ENCODE data around the gene DOCK9.

DNA sequence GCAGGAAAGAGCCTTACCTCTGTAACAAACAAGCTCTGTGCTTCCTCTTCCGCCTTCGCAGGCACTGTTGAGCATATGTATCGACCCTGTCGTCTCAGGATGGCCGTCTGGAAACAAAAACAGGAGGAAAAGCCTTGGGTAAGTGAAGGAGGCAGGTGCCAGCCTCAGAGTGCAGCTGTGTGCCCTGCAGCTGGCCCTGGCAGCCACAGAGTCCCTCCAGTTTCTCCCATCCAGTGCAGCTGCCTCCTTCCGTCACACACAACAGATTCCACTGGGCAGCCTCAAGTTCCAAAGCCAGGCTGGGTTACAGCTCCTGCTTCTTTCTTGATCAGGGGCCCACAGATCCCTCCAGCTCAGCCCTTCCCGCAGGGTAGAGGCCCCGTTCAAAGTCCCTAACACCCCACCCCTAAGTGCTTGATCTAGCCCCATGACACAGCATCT is 47.7 kb downstream of the DOCK9 start:
- no peak for TF ChIP-seq CTCF (IDR thresholded peaks at IDR 0.05 in 4 of 5, conservative IDR thresholded peaks at IDR 0.05 in 1 of 5)
- TF ChIP-seq POLR2A (IDR thresholded peaks at IDR 0.05), result no peak

Measured in gastrocnemius medialis (tissue), 4 donors.